Measurements from ENCODE around the gene CUX1. TPM values are rescaled to one million over a fixed set of nuclear protein-coding genes. Genes with fewer than 3 reads are reported as not detected.
"Not testable (repeated sequence)": the region's sequence is repeated elsewhere in the genome, so short reads cannot be mapped to it uniquely, and the experiment has no call there.

The CUX1 gene
- total RNA-seq, 2 donors from 2014 or later: 122 to 131 TPM

DNA sequence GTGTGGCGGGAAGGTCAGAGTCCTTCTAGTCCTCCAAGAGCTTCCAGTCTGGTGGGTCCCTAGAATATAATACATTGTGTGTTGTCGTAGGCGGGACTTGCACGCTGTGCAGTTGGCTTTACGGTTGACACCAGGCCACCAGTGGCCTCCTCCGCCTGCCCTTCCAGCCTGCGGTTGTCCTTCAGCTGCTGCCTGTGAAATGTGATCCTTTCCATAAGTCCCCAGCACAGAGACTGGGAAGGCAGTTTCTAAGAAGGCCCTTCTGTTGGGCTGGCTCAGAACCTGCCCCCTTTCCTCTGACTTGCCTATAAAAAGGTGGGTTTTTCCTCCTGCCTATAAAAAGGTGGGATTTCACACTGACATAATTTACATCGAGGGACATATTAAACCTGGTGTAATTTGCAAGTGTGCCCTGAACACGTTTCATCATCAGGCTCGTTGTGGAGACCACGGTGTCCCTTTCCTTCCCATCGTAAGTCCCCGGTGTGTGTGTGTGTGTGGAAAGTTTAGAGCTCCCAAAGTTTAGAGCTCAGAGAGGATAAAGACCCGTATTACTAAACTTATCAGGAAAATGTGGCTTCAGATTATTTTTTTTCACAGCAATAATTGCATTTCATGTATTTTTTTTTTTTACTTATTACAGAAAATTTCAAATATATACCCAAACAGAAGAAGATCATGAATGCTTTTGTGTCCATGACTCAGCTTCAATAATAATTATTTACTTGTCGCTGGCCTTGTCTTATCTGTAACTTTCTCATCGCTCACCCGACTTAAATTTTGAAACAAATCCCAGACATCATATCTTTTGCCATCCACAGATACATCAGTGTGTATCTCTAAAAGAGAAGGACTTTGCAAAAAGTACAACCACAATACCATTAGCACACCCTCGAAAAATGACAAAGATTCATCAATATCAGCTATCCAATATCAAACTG lies 45.1 kb downstream of the CUX1 start:
- intact Hi-C loops (cut with DNase I, micrococcal nuclease): no loop called here
- ATAC-seq (no peak), DNase-seq (no peak)

DNA sequence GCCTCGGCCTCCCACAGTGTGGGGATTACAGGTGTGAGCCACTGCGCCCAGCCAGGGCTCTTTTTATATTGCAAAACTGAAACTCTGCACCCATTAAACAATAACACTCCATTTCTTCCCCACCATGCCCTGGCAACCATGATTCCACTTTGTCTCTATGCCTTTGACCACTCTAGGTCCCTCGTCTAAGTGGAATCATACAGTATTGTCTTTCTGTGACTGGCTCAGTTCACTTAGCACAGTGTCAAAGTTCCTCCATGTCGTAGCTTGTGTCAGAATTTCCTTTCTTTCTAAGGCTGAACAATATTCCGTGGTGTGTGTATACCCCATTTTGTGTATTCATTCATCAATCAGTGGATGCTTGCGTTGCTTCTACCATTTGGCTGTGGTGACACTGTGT lies 46.2 kb downstream of the CUX1 start:
- DNase-seq: no peak

DNA sequence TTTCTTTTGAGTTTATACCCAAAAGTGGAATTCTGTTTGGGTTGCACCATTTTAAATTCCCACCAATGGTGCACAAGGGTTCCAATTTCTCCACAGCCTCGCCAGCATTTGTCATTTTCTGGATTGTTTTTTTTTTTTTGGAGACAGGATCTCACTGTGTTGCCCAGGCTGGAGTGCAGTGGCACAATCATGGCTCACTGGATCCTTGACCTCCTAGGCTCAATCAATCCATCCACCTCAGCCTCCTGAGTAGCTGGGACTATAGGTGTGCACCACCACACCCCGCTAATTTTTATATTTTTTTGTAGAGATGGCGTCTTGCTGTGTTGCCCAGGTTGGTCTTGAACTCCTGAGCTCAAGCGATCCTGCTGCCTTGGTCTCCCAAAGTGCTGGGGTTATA lies 46.6 kb downstream of the CUX1 start:
- intact Hi-C loops (cut with DNase I, micrococcal nuclease): no loop called here
- ATAC-seq (no peak), DNase-seq (no peak)

More for the DNA sequence above, 46.2 kb downstream of the CUX1 start:
- ATAC-seq: no peak
- intact Hi-C loops (cut with DNase I, micrococcal nuclease): no loop called here

DNA sequence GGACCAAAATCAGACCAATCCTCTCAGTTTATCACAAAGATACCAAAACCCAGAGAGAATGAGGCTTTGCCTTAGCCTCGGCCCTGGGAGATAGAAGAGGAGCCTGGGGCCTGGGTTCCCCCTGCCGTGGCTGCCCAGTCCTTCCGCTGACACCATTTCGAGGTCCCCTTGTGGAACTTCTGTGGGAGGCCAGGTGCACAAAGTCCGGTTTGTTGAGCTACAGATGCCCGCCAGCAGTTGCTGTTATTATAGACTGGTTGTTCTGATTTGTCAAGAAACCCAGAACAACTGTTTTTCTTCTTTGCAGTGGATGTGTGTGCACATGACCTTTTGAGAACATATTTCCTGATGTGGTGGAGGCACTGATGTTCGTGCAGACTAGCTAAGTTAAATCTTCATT lies 47.6 kb downstream of the CUX1 start:
- ATAC-seq (no peak), DNase-seq (no peak)
- intact Hi-C loops (cut with DNase I, micrococcal nuclease): no loop called here

DNA sequence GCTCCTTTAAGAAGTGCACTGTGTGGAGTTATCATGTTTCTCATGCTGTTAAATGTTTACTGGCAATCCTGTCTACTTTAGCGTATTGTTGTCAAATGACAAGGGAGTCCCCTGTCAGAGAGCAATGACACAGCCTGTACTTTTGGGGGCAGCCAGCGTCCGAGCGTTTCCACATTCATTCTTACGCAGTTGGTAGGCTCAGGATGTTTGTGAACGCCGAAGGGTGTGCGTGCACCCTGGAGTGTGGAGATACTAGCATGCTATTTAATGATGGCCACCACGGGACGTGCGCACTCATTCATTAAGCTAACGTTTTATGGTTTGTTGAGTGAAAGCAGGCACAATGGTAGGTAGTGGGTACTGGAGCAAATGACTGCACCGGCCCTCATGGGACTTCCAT lies 48.0 kb downstream of the CUX1 start:
- intact Hi-C loops (cut with DNase I, micrococcal nuclease): no loop called here
- ATAC-seq: no peak
- no peak for DNase-seq

DNA sequence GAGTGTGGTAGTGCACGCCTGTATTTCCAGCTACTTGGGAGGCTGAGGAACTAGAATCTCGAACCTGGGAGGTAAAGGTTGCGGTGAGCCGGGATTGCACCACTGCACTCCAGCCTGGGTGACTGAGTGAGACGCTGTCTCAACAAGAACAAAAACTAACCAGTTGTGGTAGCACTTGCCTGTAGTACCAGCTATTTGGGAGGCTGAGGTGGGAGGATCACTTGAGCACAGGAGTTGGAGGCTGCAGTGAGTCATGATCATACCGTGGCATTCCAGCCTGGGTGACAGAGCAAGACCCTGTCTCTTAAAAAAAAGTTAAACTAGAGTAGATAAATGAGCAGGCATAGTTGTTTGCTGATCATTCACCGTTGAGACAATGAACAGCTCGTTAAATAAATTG lies 48.9 kb downstream of the CUX1 start:
- intact Hi-C loops (cut with DNase I, micrococcal nuclease): no loop called here
- no peak for ATAC-seq

DNA sequence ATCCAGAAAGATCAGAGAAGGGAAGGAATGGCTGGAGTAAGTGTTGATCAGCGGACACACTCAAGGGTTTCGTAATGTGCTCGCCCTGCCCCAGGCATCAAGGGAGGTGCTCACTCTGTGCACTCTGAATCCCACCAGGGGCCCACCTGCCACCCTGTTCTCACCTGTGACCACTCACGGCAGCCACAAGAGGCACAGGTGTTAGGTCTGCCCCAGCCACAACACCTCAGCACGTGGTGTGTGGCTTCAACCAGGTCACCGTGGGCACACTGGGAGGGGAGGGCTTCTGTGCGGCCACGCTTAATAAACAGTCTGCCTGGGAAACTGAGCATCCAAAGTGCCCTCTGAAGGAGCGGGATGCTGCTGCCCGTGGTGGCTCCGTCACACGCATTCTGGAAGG lies 49.8 kb downstream of the CUX1 start:
- intact Hi-C loops (cut with DNase I, micrococcal nuclease): no loop called here
- no peak for ATAC-seq
- no peak for DNase-seq

More for the DNA sequence above, 48.9 kb downstream of the CUX1 start:
- no peak for DNase-seq

DNA sequence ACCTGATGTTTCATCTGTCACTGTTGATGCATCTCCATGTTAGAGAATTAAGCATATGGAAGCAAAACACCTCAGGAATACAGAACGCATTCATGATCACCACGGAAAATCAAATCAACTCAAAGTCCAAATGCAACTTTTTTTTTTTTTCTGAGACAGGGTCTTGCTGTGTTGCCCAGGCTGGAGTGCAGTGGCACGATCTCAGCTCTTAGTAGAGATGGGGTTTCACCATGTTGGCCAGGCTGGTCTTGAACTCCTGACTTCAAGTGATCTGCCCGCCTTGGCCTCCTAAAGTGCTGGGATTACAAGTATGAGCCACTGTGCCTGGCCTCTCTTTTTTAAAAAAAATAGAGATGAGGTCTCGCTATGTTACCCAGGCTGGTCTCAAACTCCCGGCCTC lies 50.3 kb downstream of the CUX1 start:
- DNase-seq; ATAC-seq; intact Hi-C loops (cut with DNase I, micrococcal nuclease): not testable (repeated sequence)

DNA sequence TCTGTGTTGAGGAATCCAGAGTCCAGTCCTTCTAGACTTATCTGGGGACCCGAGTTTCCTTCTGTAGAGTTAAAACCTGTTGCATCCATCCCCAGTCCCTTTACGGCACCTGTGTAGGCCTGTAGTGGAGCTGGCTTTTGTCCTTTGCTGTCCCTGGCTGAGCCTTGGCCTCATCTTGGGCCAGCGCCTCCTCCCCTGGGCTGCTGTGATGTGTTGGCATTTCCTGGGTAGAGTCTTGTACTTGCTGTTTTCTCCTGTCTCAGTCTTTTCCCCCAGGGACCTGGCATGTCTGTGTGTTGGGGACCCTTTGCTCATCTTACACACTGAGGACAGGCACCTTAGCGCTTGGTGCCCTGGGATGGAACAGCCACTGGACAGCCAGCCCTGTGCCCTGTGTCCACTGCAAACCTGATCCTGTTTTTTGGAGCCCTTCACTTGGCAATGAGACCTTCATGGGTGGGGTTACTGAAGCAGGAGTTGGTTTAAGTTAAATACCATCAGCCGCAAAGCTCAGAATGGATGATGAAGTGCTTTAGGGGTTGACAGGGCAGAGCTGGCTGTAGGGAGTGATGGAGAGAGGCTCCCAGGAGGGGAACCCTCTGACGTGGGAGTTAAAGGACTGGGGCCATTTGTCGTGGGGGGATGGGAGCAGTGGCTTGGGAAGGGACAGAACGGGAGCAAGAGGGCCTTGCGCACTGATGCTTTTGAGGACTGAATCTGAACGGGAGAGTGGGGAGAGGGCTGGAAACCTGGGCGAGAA lies 50.9 kb downstream of the CUX1 start:
- DNase-seq: no peak
- no peak for ATAC-seq
- intact Hi-C loops (cut with DNase I, micrococcal nuclease): no loop called here

DNA sequence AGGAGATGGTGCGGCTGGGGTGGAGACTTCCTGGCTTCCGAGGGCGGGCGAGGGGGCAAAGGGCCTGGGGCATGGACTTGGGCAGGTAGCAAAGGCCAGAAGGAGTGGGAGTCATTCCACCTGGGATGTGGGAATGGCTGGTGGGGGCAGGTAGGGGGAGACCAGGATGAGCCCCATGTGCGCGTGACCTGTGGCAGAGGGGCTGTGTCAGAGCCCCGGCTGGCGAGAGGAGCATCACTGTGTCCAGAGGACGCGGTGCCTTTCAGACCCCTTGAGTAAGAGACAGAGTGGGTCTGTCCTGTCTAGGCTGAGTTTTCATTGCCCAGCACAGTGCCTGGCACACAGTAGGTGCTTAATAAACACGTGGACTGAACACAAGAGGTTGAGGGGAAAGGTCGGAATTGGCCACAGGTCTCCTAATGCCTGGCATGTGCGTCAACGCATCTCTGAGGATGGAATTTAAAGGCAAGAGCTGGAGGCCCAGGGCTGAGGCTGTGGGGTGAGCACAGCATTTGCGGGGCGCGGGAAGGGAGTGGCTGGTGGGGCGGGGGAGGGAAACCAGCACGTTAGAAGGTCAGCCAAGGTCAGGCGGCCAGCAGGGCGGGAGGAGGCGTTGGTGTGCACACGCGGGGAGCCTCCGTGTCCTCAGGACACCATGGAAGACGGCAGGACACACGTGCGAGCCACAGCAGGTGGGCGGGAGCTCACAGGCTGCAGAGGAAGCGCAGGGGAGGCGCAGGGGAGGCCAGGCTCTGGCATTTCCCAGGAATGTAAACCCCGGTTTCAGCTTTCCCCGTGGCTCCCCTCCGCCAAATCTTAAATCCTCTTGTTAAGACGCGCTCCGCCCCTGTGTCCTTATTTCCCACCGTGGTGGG lies 51.8 kb downstream of the CUX1 start:
- intact Hi-C loops (cut with DNase I, micrococcal nuclease): no loop called here
- DNase-seq: no peak
- peak; percentile 30 for ATAC-seq

DNA sequence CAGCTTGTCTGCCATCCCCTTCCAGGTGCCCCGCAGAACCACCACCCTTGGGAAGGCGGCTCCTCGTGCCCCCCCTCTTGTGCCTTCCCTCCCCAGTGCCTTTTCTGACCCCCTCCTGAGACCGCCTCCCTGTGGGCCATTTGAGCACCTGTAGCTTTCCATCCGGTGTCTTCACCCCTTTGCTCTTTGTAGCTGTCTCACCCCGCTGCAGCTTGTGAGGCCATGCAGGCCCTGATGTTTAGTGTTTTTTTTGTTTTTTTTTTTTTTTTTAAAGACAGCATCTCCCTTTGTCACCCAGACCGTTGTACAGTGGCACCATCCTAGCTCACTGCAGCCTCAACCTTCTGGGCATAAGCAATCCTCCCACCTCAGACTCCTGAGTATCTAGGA lies 52.5 kb downstream of the CUX1 start:
- ATAC-seq (no peak), DNase-seq (no peak)
- intact Hi-C loops (cut with DNase I, micrococcal nuclease): no loop called here

DNA sequence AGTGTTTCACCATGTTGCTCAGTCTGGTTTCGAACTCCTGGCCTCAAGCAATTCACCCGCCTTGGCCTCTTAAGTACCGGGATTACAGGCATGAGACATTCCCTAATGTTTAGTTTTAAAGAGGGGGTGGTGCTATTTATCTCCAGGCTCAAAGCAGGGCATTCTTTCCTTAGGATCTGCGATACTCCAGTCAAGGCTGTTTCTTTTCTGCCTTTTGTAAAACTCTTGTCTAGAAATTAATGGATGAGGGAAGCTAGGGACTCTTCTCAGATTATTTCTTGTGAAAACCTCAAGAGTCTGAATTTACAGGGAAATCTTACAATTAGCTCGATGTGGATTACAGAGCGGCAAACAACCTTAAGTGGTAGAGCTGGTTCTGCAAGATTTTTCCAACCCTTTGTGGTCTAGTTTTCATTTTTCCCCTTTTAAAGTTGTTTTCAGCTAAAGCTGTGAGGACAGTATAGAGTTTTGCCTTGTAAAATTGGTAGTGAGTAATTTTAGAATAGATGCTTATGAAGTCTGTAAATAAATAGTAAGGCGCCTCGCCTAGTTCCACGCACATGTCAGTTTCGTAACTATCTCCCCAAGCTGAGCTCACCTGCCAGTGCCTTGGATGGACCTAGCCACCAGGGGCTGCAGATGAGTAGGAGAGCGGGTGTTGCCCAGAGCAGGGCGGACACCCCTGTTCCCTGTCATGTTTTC lies 53.1 kb downstream of the CUX1 start:
- DNase-seq: peak; percentile 55 to 65
- intact Hi-C loops (cut with DNase I, micrococcal nuclease): no loop called here
- peak; percentile 89 for ATAC-seq

DNA sequence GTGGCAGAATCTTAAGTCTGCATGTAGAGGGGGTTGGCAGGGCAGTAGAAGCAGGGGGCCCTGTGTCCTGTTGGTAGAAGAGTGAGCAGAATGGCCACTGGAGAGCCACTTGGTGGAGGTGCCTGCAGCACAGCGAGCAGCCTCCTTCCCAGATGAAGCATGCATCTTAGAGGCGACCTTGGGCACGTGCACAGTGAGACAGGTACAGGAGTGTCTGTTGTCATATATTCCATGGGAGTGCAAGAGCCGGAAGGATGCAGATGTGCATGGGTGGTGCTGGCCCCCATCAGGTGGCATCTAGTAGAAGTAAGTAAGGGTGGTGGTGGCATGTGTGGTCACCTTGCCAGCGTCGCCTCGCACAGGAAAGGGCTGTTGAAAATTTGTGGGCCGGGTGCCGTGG lies 53.9 kb downstream of the CUX1 start:
- DNase-seq: no peak
- no peak for ATAC-seq
- intact Hi-C loops (cut with DNase I, micrococcal nuclease): no loop called here

DNA sequence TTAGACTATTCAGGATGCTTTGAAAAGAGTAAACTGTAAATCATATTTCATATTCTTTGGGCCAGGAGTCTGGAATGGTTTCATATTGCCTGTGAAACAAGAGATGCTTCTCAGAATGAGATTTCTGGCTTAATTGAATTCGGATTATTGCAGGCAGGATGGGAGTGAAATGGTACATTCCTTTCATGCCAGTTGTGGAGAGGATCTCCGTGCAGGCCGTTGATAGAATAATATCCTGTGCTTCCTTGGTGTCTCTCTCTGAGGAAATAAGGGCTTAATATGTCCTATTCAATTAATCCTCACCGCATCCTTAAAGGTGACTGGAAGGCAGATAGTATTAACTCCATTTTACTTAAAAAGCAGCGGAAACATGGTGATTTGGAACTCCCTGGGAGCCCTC lies 56.6 kb downstream of the CUX1 start:
- intact Hi-C loops (cut with DNase I, micrococcal nuclease): no loop called here
- ATAC-seq: no peak

DNA sequence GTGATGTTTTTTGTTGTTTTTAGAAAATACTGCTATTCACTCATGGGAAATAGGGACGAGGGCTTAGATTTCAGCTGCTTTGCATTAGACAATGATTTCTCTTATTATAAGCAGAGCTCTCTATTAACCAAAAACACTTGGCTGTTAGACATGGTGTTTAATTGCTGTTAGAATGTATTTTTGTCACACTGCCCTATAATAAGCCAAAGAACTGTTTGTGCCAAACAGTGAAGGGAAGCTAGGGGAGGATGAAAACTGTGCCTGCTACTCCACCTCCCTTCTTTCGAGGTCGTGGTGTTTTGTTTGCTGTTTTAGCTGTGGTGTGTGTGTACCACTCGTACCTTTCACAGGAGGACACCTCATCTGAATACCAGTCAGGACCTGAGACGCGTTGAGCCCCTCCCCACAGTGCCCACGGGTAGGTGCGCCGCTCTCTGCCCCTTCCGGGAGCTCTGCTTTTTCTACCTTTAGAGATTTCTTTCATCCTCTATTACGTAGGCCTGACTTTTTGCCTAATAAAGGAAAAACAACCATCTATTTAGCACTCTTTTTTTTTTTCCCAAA lies 57.9 kb downstream of the CUX1 start:
- DNase-seq (no peak), ATAC-seq (no peak)
- intact Hi-C loops (cut with DNase I, micrococcal nuclease): no loop called here

More for the DNA sequence above, 56.6 kb downstream of the CUX1 start:
- DNase-seq: no peak

DNA sequence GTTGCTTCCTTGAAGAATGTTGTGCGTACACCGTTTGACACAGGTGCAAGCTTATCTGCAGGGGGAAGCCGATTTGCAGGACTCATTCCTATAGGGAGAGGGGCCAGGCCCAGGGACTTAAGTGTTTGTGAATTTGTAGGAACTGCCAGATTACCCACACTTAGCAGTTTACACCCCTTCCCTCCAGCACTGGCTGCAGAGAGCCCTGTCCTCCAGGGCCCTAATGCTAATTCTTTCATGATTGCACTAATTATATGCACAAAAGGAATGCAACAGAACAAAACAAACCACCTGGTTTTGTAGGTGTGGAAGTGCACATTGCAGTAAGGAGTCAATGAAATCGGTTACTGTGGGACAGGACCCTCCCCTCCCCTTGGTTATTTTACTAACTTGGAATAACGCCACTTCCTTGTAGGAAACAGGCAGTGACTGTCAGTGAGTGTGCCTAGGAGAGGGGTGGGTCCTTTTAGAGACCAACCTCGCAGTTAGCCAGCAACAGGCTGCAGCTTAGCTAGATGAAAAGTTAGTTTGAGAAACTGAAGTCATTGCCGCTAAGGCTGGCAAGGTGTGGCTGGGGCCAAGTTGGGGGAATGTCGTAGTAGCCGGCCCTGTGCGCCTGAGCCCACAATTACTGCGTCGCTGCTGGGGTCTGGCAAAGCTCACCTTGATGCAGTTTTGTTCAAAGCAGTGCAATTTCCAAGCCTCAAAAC lies 60.6 kb downstream of the CUX1 start:
- intact Hi-C loops (cut with DNase I, micrococcal nuclease): no loop called here
- DNase-seq: peak; percentile 46 to 67
- peak; percentile 70 for ATAC-seq

DNA sequence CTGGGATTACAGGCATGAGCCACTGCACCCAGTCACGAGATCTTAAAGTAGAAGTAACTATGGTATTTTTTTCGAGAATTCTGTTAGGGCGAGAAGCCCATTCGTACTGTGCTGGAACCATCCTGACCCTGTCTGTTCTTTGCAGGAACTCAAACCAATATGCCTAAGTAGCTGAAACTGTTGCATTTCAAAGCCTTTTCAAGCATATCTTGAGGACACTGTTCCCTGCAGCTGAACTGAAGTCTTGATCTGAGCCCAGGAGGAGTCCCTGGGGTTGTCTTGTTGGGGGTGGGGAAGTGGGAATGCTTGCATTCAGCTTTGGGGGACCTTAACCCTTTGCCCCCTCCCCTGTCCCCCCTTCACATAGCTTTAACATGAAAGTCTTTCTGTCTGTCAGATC lies 61.5 kb downstream of the CUX1 start:
- no peak for ATAC-seq
- intact Hi-C loops (cut with DNase I, micrococcal nuclease): no loop called here
- no peak for DNase-seq

DNA sequence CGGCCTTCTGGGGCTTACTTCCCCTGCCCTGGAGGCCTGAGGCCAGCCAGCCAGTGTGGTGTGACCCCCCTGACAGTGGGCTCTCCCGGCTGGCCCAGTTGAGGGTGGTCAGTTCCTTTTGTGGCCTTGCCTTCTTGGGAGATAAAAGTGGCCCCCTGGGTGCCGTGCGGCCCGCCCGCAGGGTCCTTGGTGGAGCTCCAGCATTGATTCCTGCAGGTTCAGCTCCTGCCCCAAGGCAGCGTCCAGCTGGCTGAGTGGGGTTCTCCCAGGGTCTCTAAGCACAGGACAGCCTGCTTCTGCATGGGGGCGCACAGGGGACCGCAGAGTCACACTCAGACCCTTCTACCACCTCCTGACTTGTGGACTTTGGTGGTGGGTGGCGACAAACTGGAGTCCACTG lies 62.1 kb downstream of the CUX1 start:
- no peak for DNase-seq
- ATAC-seq: no peak
- intact Hi-C loops (cut with DNase I, micrococcal nuclease): no loop called here
